Melanocyte of skin (primary cell): ENCODE data around the gene DAZ1. TPM values are rescaled to one million over a fixed set of nuclear protein-coding genes. Genes with fewer than 3 reads are reported as not detected.

Source experiments
- total RNA-seq, 2 donors: library from RNA; depleted of rRNA; stranded (reverse); fragments of >200 nt; gene quantifications; 2 replicates each; pipeline ENCODE4 v1.2.3, GENCODE V29; 2012

Gene DAZ1
- total RNA-seq = under 1 TPM; 0.33 to 0.34 TPM

DNA sequence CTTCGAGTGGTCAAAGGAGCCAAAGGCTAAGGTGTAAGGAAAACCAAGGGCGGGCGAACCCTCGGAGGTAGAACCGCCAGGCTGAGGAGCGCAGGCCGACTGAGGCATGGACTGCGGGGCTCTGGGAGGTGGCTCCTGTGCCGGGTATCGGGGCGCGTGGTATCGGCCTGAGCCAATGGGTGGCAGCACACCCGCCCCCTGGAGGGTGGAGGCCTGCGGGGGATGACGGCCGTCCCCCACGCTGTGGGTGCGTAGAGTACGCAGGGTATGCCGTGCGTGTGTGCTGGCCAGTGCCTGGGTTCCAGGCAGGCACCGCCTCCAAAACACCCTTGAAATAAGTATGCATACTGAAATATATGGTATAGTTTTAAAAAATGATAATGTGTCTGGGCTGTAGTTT is at the start of gene DAZ1:
DAZ1 (minus strand) TSS at position 101 of the 400 bp plus-strand sequence. CDS start 208 bp downstream, outside the sequence.

DNA sequence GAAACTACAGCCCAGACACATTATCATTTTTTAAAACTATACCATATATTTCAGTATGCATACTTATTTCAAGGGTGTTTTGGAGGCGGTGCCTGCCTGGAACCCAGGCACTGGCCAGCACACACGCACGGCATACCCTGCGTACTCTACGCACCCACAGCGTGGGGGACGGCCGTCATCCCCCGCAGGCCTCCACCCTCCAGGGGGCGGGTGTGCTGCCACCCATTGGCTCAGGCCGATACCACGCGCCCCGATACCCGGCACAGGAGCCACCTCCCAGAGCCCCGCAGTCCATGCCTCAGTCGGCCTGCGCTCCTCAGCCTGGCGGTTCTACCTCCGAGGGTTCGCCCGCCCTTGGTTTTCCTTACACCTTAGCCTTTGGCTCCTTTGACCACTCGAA is 20.4 kb upstream of the DAZ1 start, which contains the start of gene DAZ2:
DAZ2 (plus strand) TSS at position 301 of the 400 bp plus-strand sequence. CDS start 208 bp downstream, outside the sequence.

Other genes with a start within 250 kb of the DAZ1 start
- gene BPY2, start 214.7 kb downstream of the DAZ1 start, total RNA-seq = not detected
- gene DAZ2, start 20.5 kb upstream of the DAZ1 start, total RNA-seq = under 1 TPM; under 0.01 TPM